Measurements from ENCODE around the gene ATP13A1. TPM values are rescaled to one million over a fixed set of nuclear protein-coding genes. Genes with fewer than 3 reads are reported as not detected.

Gene ATP13A1
- total RNA-seq, 2 donors from 2014 or later, result 23.6 to 62.1 TPM

DNA sequence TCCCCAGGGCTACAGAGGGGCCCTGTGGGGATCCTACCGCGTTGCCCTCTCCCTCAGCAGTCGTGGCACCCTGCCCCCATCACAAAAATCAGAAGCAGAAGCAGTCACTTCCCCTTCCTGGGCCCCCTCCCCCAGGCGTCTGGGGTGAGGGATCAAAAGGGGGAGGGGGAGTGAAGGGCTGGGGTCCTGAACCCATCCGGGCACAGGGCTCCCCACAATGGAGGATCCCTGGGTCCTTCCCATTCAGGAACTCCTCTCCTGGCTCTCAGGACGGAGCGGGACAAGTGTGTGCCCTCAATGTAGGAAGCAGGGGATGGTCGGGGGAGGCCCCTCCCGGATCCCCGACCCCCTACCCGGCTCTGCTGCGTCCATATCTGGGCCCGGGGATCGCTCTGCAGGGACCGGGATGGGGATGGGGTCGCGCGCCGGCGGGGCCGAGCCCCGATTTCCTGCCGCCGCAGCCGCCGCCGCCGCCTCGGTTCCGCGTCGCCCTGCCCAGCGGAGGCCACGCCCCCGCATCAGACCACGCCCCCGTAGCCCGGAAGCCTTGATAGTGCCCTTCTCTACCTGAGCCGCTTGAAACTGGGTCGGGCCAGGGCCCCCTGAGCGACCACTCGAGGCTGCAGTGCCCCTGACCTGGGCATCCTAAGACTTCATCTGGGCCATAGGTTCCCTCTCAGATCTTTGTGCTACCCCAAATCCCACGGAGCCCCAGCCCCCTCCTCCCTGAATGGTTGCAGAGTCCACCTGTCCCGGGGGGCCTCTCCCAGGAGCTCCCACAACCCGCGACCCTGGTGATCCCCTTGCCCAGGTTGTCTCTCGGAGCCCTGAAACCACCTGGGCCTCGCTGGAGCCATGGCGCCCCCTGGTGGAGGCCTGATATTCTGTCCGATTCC lies 20.1 kb downstream of the ATP13A1 start, which contains the start of gene GMIP:
TSS of gene GMIP (minus strand) at position 500 of the 896 bp plus-strand sequence. CDS start at position 372, 128 bp downstream.
- peak within 1 kb of the TSS; percentile 6 to 75 for H3K27ac ChIP-seq
- H3K27me3 ChIP-seq, result no peaks in the 10 kb centered on the region
- peak within 1 kb of the TSS; percentile 50 to 76 for H3K4me3 ChIP-seq
- H3K9me3 ChIP-seq, result no peaks in the 10 kb centered on the region
- peaks cover 38% of the 10 kb centered on the region for H3K36me3 ChIP-seq
- DNase-seq (ENCODE audit: low spot score), result no peak
- peaks cover 0 to 10% of the 10 kb centered on the region in 2 donors for H3K4me1 ChIP-seq
- TF ChIP-seq, protein P1, sequence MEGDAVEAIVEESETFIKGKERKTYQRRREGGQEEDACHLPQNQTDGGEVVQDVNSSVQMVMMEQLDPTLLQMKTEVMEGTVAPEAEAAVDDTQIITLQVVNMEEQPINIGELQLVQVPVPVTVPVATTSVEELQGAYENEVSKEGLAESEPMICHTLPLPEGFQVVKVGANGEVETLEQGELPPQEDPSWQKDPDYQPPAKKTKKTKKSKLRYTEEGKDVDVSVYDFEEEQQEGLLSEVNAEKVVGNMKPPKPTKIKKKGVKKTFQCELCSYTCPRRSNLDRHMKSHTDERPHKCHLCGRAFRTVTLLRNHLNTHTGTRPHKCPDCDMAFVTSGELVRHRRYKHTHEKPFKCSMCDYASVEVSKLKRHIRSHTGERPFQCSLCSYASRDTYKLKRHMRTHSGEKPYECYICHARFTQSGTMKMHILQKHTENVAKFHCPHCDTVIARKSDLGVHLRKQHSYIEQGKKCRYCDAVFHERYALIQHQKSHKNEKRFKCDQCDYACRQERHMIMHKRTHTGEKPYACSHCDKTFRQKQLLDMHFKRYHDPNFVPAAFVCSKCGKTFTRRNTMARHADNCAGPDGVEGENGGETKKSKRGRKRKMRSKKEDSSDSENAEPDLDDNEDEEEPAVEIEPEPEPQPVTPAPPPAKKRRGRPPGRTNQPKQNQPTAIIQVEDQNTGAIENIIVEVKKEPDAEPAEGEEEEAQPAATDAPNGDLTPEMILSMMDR (IDR thresholded peaks at IDR 0.05), result peak; percentile 88 to 94

DNA sequence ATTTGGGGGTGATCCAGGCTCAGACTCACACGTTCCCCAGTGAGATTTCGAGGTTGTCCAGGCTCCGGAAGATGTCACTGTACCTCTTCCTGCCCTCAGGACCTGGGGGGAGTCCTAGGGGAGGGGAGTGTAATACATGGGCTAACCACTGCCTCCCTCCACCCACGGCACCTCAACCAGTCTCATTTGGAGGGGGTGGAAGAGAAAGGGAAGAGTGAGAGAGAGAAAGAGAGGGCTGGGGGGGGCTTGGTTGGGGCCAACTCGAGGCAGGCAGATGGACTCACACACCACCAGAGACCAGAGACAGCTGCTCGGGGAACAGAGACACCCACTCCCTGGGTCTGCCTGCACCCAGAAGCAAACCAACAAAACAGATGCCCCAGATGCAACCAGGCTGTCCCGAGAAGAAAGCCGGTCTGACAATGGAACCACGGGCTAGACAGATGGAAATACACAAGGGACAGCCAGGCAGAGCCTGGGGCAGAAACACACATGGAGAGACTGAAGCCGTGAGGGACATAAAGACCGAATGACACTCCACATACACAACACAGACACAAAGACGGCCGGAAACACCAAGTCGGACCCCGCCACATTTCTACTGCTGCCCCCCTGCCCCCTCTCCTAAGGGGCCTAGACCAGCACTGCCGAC lies 20.8 kb downstream of the ATP13A1 start:
- TF ChIP-seq, protein P1 (IDR thresholded peaks at IDR 0.05), result no peak
- H3K27ac ChIP-seq, result peak overlapping the region in 1 of 2 donors; percentile 75
- H3K27me3 ChIP-seq, result no peaks in the 10 kb centered on the region
- H3K36me3 ChIP-seq, result peaks cover 30% of the 10 kb centered on the region
- no peaks in the 10 kb centered on the region for H3K9me3 ChIP-seq
- H3K4me1 ChIP-seq, result peaks cover 0 to 10% of the 10 kb centered on the region in 2 donors
- DNase-seq (ENCODE audit: low spot score), result no peak
- peak overlapping the region; percentile 50 to 76 for H3K4me3 ChIP-seq

DNA sequence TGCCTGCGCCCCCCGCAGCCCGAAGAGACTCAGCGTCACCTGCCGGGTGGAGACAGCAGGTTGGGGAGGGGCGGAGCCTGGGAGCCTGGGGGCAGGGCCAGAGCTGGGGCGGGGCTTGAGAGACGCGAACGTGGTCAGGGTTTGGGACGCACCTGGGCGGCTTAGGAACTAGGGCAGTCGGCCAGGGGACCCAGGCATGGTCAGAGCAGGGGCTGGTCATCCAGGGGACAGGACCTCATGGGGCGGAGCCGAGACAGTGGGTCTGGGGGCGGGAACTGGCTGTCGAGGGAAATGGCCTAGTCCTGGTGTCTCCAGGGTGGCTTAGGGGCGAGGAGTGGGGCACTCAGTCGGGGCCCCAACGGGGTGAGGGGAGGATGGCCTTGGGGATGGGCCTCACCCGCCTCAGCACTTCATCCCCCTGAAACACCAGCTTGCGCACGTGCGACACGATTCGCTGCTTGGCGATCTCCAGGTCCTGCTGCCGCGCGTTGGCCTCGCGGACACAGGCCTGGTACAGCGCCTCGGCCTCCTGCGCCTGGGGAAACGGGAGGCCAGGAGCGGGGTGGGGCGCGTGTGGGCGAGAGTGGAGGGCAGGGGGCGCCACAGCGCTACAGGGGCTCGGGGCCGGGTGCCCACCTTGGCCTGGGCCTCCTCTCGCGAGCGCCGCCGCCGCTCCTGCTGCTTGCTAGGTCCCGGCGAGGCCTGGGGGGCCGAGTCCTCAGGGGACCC lies 25.8 kb downstream of the ATP13A1 start:
- H3K4me1 ChIP-seq, result peaks cover 0 to 5% of the 10 kb centered on the region in 2 donors
- H3K4me3 ChIP-seq, result no peak overlapping the region
- no peaks in the 10 kb centered on the region for H3K9me3 ChIP-seq
- H3K27ac ChIP-seq, result no peak overlapping the region
- TF ChIP-seq, protein P1 (IDR thresholded peaks at IDR 0.05), result no peak
- H3K27me3 ChIP-seq, result no peaks in the 10 kb centered on the region
- no peaks in the 10 kb centered on the region for H3K36me3 ChIP-seq
- DNase-seq (ENCODE audit: low spot score), result no peak

GRCh38 chr19:19637186-19637522 lies 26.3 kb downstream of the ATP13A1 start:
- TF ChIP-seq, protein P1 (IDR thresholded peaks at IDR 0.05), result no peak
- no peak overlapping the region for H3K4me3 ChIP-seq
- no peak for DNase-seq (ENCODE audit: low spot score)
- no peaks in the 10 kb centered on the region for H3K36me3 ChIP-seq
- H3K27me3 ChIP-seq, result no peaks in the 10 kb centered on the region
- H3K4me1 ChIP-seq, result no peaks in the 10 kb centered on the region
- H3K27ac ChIP-seq, result no peak overlapping the region
- no peaks in the 10 kb centered on the region for H3K9me3 ChIP-seq

DNA sequence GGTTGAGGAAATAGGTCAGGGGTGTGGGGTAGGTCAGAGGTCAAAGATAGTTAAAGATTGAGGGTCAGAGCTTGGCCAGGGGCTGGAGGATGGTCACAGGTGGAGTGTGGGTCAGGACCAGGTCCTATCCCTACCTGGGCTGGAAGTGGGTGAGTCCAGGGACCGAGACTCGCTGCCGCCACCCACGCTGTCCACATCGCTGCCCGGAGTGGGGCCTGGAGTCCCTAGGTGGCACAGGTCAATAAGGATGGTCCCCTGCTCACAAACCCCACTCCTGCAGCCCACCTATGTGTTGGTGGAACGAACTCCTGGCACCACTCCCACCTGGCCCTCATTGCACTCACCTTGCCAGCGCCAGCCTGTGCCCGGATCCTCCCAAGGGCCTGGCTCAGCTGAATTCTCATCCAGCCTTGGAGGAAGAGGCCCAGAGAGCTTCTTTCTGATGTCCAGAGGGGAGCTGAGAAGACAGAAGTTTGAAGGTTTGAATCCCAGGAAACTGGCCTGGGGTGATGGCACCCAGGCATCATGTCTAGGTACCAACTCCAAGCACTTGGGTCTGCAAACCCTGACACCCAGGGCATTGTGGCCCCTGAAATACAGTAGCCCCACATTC lies 26.8 kb downstream of the ATP13A1 start:
- TF ChIP-seq, protein P1 (IDR thresholded peaks at IDR 0.05), result no peak
- no peaks in the 10 kb centered on the region for H3K36me3 ChIP-seq
- H3K4me3 ChIP-seq, result no peak overlapping the region
- no peak overlapping the region for H3K27ac ChIP-seq
- no peaks in the 10 kb centered on the region for H3K4me1 ChIP-seq
- DNase-seq (ENCODE audit: low spot score), result no peak
- no peaks in the 10 kb centered on the region for H3K27me3 ChIP-seq
- no peaks in the 10 kb centered on the region for H3K9me3 ChIP-seq
